ENCODE measurements around the gene HTR3D. TPM values are rescaled to one million over a fixed set of nuclear protein-coding genes. Genes with fewer than 3 reads are reported as not detected.

The HTR3D gene
- total and polyA plus RNA-seq, 2 experiments from 2014 or later = not detected

- TF ChIP-seq ZNF462 (CRISPR knock-in tag; IDR thresholded peaks at IDR 0.05) (no peak), POLR2AphosphoS5 (IDR thresholded peaks at IDR 0.05; ENCODE audit: low read depth) (no peak), CTCF (conservative IDR thresholded peaks at IDR 0.05; ENCODE audit: low read depth in 2 of 2) (no peak)
- TF ChIP-seq, protein P1, sequence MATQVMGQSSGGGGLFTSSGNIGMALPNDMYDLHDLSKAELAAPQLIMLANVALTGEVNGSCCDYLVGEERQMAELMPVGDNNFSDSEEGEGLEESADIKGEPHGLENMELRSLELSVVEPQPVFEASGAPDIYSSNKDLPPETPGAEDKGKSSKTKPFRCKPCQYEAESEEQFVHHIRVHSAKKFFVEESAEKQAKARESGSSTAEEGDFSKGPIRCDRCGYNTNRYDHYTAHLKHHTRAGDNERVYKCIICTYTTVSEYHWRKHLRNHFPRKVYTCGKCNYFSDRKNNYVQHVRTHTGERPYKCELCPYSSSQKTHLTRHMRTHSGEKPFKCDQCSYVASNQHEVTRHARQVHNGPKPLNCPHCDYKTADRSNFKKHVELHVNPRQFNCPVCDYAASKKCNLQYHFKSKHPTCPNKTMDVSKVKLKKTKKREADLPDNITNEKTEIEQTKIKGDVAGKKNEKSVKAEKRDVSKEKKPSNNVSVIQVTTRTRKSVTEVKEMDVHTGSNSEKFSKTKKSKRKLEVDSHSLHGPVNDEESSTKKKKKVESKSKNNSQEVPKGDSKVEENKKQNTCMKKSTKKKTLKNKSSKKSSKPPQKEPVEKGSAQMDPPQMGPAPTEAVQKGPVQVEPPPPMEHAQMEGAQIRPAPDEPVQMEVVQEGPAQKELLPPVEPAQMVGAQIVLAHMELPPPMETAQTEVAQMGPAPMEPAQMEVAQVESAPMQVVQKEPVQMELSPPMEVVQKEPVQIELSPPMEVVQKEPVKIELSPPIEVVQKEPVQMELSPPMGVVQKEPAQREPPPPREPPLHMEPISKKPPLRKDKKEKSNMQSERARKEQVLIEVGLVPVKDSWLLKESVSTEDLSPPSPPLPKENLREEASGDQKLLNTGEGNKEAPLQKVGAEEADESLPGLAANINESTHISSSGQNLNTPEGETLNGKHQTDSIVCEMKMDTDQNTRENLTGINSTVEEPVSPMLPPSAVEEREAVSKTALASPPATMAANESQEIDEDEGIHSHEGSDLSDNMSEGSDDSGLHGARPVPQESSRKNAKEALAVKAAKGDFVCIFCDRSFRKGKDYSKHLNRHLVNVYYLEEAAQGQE (IDR thresholded peaks at IDR 0.05; ENCODE audit: unreplicated experiment) = no peak
Observed at GRCh38 chr3:184018424-184018973, 13.0 kb upstream of the HTR3D start (continued).
